ENCODE data around the gene NEUROG1. TPM values are rescaled to one million over a fixed set of nuclear protein-coding genes. Genes with fewer than 3 reads are reported as not detected.

Gene NEUROG1
- total and polyA plus RNA-seq, 10 of the 15 experiments (the other 5 are each of a cell fraction or from before 2014, with no cell fraction given): not detected

DNA sequence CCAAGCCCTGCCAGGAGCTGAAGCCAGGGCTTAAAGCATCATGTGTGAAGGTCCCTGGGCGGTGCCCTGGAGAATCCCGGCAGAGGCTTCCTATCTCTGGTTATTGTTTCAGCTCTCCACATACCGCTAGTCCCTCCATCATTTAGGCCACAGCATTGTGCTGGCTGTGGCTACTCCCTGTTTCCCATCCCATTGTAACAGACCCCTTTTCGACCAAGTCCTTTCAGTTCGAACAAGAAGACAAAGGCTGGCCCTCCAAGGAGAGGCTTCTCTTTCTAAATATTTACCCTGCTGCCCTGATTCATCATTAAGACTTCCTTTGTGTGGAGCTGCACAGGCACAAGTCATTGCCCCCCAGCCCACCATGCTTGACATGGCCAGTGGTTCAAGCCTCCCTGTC is 41.6 kb downstream of the NEUROG1 start:
- intact Hi-C loops (cut with micrococcal nuclease; ENCODE audit: unreplicated experiment): no loop called here
- TF ChIP-seq HCFC1 (IDR thresholded peaks at IDR 0.05; ENCODE audit: low read length): no peak
- TF ChIP-seq JUNB (IDR thresholded peaks at IDR 0.05): no peak
- TF ChIP-seq, protein P1, sequence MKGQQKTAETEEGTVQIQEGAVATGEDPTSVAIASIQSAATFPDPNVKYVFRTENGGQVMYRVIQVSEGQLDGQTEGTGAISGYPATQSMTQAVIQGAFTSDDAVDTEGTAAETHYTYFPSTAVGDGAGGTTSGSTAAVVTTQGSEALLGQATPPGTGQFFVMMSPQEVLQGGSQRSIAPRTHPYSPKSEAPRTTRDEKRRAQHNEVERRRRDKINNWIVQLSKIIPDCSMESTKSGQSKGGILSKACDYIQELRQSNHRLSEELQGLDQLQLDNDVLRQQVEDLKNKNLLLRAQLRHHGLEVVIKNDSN (IDR thresholded peaks at IDR 0.05; ENCODE audit: borderline replicate concordance, extremely low read length, insufficient read depth, low read depth, low read length): no peak
- no peak for TF ChIP-seq FOXK2 (IDR thresholded peaks at IDR 0.05)
- no peak for TF ChIP-seq HDAC2 (IDR thresholded peaks at IDR 0.05)
- TF ChIP-seq RB1 (IDR thresholded peaks at IDR 0.05; ENCODE audit: borderline replicate concordance): no peak
- no peak for TF ChIP-seq BMI1 (IDR thresholded peaks at IDR 0.05; ENCODE audit: borderline replicate concordance)
- TF ChIP-seq SMARCA5 (IDR thresholded peaks at IDR 0.05): no peak
- TF ChIP-seq, protein P2, sequence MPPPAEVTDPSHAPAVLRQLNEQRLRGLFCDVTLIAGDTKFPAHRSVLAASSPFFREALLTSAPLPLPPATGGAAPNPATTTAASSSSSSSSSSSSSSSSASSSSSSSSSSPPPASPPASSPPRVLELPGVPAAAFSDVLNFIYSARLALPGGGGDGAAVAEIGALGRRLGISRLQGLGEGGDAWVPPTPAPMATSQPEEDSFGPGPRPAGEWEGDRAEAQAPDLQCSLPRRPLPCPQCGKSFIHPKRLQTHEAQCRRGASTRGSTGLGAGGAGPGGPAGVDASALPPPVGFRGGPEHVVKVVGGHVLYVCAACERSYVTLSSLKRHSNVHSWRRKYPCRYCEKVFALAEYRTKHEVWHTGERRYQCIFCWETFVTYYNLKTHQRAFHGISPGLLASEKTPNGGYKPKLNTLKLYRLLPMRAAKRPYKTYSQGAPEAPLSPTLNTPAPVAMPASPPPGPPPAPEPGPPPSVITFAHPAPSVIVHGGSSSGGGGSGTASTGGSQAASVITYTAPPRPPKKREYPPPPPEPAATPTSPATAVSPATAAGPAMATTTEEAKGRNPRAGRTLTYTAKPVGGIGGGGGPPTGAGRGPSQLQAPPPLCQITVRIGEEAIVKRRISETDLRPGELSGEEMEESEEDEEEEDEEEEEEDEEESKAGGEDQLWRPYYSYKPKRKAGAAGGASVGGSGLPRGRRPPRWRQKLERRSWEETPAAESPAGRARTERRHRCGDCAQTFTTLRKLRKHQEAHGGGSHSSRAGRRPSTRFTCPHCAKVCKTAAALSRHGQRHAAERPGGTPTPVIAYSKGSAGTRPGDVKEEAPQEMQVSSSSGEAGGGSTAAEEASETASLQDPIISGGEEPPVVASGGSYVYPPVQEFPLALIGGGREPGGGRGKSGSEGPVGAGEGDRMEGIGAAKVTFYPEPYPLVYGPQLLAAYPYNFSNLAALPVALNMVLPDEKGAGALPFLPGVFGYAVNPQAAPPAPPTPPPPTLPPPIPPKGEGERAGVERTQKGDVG (CRISPR knock-in tag; IDR thresholded peaks at IDR 0.05): no peak
- TF ChIP-seq, protein P3, sequence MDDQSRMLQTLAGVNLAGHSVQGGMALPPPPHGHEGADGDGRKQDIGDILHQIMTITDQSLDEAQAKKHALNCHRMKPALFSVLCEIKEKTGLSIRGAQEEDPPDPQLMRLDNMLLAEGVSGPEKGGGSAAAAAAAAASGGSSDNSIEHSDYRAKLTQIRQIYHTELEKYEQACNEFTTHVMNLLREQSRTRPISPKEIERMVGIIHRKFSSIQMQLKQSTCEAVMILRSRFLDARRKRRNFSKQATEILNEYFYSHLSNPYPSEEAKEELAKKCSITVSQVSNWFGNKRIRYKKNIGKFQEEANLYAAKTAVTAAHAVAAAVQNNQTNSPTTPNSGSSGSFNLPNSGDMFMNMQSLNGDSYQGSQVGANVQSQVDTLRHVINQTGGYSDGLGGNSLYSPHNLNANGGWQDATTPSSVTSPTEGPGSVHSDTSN (IDR thresholded peaks at IDR 0.05; ENCODE audit: insufficient replicate concordance, low read depth, low read length): no peak
- no peak for TF ChIP-seq PML (IDR thresholded peaks at IDR 0.05; ENCODE audit: low read length)
- TF ChIP-seq, protein P4, sequence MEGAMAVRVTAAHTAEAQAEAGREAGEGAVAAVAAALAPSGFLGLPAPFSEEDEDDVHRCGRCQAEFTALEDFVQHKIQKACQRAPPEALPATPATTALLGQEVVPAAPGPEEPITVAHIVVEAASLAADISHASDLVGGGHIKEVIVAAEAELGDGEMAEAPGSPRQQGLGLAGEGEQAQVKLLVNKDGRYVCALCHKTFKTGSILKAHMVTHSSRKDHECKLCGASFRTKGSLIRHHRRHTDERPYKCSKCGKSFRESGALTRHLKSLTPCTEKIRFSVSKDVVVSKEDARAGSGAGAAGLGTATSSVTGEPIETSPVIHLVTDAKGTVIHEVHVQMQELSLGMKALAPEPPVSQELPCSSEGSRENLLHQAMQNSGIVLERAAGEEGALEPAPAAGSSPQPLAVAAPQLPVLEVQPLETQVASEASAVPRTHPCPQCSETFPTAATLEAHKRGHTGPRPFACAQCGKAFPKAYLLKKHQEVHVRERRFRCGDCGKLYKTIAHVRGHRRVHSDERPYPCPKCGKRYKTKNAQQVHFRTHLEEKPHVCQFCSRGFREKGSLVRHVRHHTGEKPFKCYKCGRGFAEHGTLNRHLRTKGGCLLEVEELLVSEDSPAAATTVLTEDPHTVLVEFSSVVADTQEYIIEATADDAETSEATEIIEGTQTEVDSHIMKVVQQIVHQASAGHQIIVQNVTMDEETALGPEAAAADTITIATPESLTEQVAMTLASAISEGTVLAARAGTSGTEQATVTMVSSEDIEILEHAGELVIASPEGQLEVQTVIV (IDR thresholded peaks at IDR 0.05; ENCODE audit: borderline replicate concordance, partially characterized antibody): no peak
- TF ChIP-seq RUNX3 (IDR thresholded peaks at IDR 0.05; ENCODE audit: low read length): no peak
- TF ChIP-seq BHLHE40 (IDR thresholded peaks at IDR 0.05; ENCODE audit: borderline replicate concordance in 1 of 2, low read depth in 2 of 2, low read length in 1 of 2): no peak
- no peak for TF ChIP-seq TCF3 (IDR thresholded peaks at IDR 0.05; ENCODE audit: borderline replicate concordance, insufficient read depth, low read depth, low read length)
- ChIA-PET RAD21 (ENCODE audit: unreplicated experiment) (no interaction called here), SMC1A (ENCODE audit: uncharacterized antibody, unreplicated experiment) (no interaction called here), CTCF (interaction anchor here (1.4 to 1.7 kb wide), 3 partner anchors 28 to 57 kb away, joined by 3 to 8 read pairs (median 5); no protein-coding TSS in a partner anchor), POLR2A (no interaction called here)
- ATAC-seq (no peak), FAIRE-seq (no peak), DNase-seq (ENCODE audit: low read depth, low spot score) (no peak)
- 49% methylated on average over 5 of the region's 5 CpGs for WGBS (ENCODE audit: insufficient coverage, insufficient replicate concordance, low lambda C conversion rate, missing lambda C conversion rate)
- H3K27me3 ChIP-seq (replicated peaks in 1 of 2; ENCODE audit: control insufficient read depth in 2 of 2, insufficient read depth in 2 of 2, low read length in 1 of 2): peaks cover 10 to 15% of the 10 kb centered on the region in 2 experiments; a peak in 3 of 4 replicates
- H3K4me3 ChIP-seq: no peak overlapping the region
- H3K4me1 ChIP-seq (ENCODE audit: control insufficient read depth, insufficient read depth, low read length): no peaks in the 10 kb centered on the region
- no peaks in the 10 kb centered on the region for H3K9me3 ChIP-seq (replicated peaks; ENCODE audit: control insufficient read depth, insufficient read depth, low read length)
- in situ Hi-C loops (cut with MboI): no loop called here
- no peaks in the 10 kb centered on the region for H3K79me2 ChIP-seq (ENCODE audit: control insufficient read depth, insufficient read depth, low read length)
- H3K36me3 ChIP-seq (ENCODE audit: control insufficient read depth in 2 of 2, insufficient read depth in 2 of 2, low read length in 1 of 2): no peaks in the 10 kb centered on the region
- H2AFZ ChIP-seq (ENCODE audit: control insufficient read depth, low read depth, low read length): no peak overlapping the region
- H4K20me1 ChIP-seq (ENCODE audit: control insufficient read depth, insufficient read depth): no peaks in the 10 kb centered on the region; the same call in 1 of the 2 replicates
- H3K4me2 ChIP-seq (ENCODE audit: control insufficient read depth, insufficient read depth): no peak overlapping the region
- BruUV-seq (replicated peaks): no TSS peak
- H3K9ac ChIP-seq (ENCODE audit: control insufficient read depth, insufficient read depth, low read length): no peak overlapping the region
- no peak overlapping the region for H3K27ac ChIP-seq (ENCODE audit: control insufficient read depth, insufficient read depth)

Measured in GM12878 (cell line).